HG03108 (cell line): ENCODE data around the gene MUCL3.
"Not testable (repeated sequence)": the region's sequence is repeated elsewhere in the genome, so short reads cannot be mapped to it uniquely, and the experiment has no call there.

ENCODE experiments used
- ATAC-seq: cut with Tn5 transposase; IDR thresholded peaks from one replicate; pipeline ENCODE4 v1.9.1; 2021; ENCODE audit warnings: moderate library complexity; ENCODE audit not compliant: unreplicated experiment

The MUCL3 gene, protein sequence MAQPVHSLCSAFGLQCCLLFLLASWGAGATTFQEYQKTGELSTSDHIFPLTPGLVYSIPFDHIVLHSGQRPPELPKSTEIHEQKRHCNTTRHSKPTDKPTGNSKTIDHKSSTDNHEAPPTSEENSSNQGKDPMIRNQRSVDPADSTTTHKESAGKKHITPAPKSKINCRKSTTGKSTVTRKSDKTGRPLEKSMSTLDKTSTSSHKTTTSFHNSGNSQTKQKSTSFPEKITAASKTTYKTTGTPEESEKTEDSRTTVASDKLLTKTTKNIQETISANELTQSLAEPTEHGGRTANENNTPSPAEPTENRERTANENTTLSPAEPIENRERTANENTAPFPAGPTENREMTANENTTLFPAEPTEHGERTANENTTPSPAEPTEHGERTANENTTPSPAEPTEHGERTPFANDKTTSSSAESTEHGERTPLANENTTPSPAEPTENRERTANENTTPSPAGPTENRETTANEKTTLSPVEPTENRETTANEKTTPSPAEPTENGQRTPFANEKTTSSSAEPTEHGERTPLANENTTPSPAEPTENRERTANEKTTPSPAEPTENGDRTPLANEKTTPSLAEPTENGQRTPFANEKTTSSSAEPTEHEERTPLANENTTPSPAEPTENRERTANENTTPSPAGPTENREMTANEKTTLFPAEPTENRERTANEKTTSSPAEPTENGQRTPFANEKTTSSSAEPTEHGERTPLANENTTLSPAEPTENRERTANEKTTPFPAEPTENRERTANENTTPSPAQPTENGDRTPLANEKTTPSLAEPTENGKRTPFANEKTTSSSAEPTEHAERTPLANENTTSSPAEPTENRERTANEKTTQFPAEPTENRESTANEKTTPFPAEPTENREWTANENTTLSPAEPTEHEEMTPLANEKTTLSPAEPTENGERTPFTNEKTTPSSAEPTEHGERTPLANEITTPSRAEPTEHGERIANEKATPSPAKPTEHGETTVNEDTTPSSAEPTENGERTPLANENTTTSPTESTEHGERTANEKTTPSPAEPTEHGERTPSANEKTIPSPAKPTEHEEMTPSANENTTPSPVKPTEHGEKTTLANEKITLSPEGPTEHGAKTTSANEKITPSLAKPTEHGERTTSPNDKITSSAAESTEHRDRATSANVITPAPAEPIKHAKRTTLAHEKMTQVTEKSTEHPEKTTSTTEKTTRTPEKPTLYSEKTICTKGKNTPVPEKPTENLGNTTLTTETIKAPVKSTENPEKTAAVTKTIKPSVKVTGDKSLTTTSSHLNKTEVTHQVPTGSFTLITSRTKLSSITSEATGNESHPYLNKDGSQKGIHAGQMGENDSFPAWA (N-terminal part only)

DNA sequence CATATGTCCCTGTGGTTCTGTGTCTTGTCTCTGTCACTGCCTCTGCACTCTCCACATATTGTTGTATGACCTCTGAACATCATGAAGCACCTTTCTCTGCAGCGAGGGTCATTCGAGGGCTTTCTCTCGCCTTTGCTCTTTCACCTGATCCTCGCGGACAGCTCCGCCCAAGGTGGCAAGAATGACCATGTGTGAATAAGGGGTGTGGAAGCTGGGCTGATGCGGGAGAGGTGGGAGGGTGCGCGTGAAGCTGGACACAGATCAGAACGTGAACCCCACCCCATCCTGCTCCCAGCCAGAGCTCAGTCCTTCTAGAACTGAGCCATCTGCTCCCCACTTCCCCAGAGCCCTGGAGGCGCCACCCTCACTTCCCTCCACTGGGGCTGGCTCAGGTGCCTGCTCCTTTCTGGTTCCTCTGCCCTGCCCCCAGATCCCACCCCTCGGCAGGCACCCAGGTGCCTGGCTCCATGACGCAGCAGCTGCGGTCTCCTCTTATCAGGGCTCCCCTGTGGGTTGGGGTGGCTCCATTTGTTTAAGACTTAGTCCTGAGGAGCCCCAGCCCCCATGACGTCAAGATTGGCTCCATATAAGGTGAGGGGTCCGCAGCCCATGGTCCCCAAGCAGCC, at the start of gene MUCL3:
MUCL3 (plus strand) TSS at position 613 of the 626 bp plus-strand sequence. CDS start 27 bp downstream, outside the sequence.
- no peak for ATAC-seq

DNA sequence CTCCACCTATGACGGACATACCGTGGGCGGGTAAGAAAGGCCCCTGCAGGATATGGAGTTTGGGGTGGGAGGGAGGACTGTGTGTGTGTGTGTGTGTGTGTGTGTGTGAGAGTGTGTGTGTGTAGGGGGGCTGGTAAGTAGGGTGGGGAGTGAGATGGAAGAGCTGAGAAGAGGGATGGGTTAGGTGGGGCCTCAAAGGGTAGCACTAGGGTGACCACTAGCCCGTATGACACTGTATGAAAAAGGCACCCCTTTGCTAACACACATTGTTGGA, 49.4 kb upstream of the MUCL3 start:
- ATAC-seq = no peak

DNA sequence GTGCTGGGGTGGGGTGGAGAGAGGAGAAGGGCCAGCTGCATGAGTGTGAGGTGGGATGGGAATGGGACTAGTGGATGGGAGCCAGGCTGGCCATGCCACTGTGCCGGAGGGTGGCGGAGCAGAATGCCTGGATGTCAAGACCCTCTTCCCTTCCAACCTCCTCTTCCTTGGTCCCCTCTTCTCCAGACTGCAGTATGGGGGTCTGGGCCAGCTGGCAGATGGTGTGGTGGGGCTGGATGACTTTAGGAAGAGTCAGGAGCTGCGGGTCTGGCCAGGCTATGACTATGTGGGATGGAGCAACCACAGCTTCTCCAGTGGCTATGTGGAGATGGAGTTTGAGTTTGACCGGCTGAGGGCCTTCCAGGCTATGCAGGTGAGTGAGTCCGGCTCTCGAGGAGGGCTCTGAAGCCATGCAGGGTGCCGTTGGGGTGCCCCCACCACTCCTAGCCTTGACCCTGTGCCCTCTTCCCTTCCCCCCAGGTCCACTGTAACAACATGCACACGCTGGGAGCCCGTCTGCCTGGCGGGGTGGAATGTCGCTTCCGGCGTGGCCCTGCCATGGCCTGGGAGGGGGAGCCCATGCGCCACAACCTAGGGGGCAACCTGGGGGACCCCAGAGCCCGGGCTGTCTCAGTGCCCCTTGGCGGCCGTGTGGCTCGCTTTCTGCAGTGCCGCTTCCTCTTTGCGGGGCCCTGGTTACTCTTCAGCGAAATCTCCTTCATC, 48.8 kb upstream of the MUCL3 start:
- ATAC-seq = no peak

DNA sequence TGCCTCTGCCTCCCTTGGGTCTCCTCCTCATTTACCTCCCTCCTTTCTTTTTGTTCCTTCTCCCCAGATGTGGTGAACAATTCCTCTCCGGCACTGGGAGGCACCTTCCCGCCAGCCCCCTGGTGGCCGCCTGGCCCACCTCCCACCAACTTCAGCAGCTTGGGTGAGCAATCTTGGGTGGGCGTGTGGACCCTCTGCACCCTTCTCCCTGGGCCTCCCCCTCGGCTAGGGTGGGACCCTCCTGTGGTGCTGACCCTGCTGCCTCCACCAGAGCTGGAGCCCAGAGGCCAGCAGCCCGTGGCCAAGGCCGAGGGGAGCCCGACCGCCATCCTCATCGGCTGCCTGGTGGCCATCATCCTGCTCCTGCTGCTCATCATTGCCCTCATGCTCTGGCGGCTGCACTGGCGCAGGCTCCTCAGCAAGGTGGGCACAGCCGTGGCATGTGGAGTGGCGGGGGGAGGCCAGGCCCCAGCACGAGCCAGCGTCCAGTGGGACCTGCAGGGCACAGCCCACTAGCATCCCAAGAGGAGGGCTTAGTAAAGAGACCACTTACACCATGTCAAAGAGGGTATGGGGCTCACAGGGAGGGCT, 47.7 kb upstream of the MUCL3 start:
- ATAC-seq = no peak

DNA sequence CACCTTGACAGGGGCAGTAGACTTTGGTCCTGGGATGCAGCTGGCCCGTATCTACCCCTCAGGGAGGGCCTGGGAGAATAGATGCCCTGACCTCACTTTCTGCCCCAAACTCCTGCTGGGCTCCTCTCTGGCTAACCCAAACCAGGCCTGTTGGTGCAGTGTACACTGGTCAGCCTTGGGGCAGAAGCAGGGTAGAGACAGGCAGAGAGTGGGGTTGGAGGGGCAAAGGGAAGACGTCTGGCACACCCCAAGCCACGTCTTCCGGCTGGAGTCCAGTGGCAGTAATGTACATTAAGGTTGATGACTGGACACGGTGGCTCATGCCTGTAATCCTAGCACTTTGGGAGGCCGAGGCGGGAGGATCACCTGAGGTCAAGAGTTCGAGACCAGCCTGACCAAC, 47.1 kb upstream of the MUCL3 start:
- no peak for ATAC-seq

DNA sequence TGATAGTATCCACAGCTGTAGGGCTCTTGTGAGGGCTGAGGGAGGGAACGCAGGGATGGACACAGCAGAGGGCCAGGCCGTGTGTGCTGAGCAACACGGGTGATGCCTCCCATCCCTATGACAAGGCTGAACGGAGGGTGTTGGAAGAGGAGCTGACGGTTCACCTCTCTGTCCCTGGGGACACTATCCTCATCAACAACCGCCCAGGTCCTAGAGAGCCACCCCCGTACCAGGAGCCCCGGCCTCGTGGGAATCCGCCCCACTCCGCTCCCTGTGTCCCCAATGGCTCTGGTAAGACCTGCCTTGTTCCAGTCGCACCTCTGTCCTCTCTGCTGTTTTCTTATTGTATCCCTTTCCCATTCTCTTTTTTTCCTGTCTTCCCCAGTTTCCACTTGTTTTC, 46.4 kb upstream of the MUCL3 start:
- ATAC-seq = no peak

DNA sequence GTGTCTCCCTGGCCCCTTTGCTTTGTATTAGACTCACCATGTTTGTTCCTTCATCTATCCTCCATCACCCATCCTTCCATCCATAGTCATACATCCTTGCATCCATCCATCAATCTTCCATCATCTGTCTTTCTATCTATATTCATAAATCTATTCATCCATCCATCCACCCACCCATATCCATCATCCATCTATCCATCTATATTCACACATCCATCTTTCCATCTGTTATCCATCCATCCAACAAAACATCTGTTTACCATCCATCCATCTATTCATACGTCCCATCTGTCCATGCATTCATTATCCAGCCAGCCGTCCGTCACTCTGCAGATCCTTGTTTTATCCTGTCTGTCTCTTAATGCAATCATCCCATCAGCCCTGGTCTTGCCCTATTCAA, 45.8 kb upstream of the MUCL3 start:
- ATAC-seq = no peak

DNA sequence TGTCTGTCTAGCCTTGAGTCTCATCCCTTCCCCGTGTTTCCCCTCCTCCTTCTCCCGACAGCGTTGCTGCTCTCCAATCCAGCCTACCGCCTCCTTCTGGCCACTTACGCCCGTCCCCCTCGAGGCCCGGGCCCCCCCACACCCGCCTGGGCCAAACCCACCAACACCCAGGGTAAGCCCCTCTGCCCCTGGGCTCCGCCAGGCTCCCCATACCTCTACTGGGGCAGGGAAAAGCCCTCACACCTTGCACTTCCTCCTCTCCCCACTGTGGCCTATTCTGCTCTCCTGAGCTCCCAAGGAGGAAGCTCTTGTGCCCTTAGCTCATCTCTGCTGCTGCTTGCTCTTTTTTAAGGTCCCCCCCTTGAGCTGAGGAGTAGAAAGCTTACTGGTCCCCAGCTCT, 45.4 kb upstream of the MUCL3 start:
- ATAC-seq = no peak

DNA sequence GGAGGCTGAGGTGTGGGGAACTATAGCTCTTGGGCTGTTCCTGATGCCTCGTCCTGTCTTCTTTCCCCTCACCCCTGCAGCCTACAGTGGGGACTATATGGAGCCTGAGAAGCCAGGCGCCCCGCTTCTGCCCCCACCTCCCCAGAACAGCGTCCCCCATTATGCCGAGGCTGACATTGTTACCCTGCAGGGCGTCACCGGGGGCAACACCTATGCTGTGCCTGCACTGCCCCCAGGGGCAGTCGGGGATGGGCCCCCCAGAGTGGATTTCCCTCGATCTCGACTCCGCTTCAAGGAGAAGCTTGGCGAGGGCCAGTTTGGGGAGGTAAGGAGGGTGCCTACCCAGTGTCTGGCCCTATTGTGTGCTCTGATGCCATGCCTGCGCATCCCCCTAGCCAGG, 44.2 kb upstream of the MUCL3 start:
- no peak for ATAC-seq

DNA sequence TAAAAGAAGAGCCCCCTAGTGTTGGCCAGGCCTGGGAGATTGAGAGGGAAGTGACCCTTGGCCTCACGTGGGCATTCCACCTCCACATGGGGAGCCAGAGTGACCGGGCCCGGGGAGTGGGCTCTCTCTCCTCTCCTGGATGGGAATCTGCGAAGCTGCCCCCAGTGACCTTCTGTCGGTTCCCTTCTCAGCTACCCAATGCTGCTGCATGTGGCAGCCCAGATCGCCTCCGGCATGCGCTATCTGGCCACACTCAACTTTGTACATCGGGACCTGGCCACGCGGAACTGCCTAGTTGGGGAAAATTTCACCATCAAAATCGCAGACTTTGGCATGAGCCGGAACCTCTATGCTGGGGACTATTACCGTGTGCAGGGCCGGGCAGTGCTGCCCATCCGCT, 42.9 kb upstream of the MUCL3 start:
- ATAC-seq = no peak

DNA sequence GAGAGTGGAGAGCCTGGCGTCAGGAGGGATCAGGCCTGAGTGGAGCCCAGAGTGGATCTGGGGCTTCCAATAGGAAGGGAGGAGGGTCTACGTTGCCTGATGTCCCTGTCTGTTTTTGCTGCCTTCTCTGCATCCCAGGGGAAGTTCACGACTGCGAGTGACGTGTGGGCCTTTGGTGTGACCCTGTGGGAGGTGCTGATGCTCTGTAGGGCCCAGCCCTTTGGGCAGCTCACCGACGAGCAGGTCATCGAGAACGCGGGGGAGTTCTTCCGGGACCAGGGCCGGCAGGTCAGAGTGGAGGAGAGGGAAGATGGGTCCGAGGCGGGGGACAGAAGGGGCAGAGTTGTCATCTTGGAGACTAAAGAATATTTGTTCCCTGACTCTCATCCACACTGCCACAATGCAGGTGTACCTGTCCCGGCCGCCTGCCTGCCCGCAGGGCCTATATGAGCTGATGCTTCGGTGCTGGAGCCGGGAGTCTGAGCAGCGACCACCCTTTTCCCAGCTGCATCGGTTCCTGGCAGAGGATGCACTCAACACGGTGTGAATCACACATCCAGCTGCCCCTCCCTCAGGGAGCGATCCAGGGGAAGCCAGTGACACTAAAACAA, 41.9 kb upstream of the MUCL3 start:
- ATAC-seq = no peak

DNA sequence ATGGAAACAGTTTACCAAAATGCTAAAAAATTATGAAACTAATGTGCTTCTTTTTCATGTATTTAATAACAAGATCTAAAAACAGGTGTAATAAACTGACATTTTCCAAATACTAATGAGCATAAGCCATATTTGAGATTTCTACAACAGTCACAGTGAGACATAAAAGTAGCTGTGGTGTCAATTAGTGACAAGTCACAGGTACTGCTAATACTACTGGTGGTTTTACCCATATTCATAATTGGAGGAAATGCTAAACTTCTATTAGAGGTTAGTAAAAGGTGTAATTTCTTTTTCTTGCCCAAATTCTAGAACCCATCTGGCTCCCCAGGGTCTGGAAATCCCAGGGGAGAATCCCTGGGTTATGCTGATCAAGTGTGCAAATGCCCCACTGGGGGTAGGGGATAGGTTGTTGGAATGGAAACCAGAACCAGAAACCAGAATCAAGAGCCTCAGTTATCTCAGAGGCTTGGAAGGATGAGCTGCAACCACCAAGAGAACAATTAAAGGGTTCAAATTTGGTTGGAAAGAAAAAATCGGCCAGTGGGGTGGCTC, 39.8 kb upstream of the MUCL3 start:
- no peak for ATAC-seq

DNA sequence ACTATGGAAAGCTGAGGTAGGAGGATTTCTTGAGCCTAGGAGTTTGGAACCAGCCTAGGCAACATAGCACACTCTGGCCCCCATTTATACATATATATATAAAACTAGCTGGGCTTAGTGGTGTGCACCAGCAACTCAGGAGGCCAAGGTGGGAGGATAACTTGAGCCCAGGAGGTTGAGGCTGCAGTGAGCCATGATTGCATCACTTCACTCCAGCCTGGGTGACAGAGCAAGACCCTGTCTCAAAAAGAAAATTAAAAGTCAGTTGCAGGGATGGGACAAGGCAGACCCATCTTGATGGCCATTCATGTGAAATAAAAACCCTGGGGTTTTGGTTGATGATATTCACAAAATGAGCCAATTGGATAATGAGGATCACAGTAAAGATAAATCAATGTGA, 39.3 kb upstream of the MUCL3 start:
- ATAC-seq = no peak

DNA sequence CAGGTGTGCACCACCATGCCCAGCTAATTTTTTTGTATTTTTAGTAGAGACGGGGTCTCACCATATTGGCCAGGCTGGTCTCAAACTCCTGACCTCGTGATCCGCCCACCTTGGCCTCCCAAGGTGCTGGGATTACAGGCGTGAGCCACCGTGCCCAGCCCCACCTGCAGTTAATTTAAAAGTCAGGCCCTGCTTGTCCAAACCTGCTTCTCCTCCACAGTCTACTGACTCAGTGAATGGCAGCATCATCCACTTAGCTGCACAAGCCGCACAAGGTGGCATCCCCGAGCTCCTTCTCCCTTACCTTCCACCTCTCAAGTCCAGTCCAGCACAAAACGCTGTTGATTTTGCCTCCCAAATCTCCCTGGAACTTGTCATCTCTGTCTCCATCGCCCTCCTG, 38.6 kb upstream of the MUCL3 start:
- ATAC-seq = not testable (repeated sequence)

DNA sequence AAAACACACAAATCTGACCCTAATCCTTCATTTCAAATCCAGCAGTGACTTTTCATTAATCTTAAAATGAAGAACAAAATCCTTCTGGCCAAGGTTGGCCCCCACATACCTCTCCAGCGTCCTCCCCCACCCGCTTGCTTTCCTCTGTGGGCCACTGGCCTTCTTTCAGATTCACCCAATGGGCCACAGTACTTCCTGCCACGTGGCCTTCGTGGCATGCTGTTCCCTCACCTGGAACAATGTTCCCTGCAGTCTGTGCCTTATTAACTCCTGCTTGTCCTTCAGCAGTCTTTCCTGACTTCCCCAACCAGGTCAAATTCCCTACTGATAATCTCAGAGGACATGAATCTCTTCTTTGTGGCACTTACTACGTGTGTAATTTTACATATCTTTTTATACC, 38.1 kb upstream of the MUCL3 start:
- ATAC-seq = no peak

DNA sequence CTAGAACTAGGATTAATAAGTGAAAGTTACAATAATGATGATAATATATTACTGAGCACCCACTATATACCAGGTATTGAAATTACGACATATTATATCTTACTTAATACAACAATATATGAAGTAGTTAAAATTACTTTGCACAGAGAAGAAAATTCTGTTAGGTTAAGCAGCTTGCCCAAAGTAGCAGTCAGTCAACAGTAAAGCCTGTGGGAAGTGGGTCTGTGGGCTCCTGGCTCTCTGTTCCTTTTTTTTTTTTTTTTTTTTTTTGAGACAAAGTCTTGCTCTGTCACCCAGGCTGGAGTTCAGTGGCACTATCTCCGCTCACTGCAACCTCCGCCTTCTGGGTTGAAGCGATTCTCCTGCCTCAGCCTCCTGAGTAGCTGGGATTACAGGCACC, 37.5 kb upstream of the MUCL3 start:
- ATAC-seq = no peak

DNA sequence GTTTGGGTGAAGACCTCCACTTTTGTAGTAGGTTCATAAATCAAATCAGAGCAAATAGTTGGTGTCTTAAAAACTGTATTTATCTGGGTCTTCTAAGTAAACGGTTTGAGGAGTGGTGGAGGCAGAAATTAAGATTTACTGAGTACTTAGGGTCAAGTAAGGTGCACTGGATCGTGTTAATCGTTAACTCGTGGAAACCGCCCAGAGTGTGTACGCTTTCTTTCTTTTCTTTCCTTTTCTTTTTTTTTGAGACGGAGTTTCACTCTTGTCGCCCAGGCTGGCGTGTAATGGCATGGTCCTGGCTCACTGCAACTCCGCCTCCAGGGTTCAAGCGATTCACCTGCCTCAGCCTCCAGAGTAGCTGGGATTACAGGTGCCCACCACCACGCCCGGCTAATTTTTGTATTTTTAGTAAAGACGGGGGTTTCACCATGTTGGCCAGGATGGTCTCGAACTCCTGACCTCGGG, 33.4 kb upstream of the MUCL3 start:
- ATAC-seq = not testable (repeated sequence)

DNA sequence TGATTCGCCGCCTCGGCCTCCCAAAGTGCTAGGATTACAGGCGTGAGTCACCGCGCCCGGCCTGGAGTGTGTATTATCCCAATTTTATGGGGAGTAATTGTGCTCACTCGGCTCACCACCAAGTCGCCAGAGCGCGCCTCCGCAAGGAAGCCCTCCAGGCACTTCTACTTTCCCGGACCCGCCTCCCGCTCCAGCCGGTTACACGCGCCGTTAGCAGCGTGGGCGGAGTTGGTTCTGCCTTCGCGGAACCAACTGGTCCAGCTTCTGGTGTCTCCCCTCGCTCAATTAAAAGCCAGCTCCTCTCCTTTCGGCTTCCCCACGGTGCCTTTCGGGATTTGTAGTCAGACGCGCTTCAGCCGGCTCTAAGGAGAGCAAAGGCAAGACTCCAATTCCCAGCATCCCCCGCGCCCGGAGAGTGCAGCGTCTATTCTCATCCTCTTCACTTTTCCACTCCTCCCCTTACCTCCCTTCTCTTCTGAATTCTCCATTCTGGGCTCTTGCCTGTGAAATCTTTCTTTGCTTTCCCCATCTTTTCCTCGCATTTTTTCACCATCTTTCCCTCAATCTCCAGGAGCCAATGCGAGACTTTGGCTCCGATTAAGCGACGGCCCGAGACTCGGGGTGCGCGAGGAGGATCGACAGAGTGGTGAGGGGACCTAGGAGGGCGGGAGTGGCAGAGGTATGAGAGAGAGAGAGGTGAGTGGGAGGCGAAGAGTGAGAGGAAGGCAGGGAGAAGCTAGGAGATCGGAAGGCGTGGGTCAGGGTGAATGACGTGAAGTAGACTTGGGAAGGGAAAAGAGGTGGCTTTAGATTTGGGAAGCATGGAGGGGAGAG, 32.8 kb upstream of the MUCL3 start, which contains the start of gene GTF2H4:
GTF2H4 (plus strand) TSS at position 450 of the 834 bp plus-strand sequence.
- ATAC-seq = peak; percentile 94
